C4-2B (cell line): ENCODE results near the gene DNAH9.

Experiments
- ZFX ChIP-seq: fragments of 450-650 bp; IDR thresholded peaks from 2 replicates; pipeline ENCODE4 v1.6.1; 2017
- TF ChIP-seq, protein P1 (sequence below): fragments of 450-650 bp; conservative IDR thresholded peaks from 2 replicates; pipeline ENCODE4 v1.5.1; 2017; ENCODE audit warnings: mild to moderate bottlenecking

DNA sequence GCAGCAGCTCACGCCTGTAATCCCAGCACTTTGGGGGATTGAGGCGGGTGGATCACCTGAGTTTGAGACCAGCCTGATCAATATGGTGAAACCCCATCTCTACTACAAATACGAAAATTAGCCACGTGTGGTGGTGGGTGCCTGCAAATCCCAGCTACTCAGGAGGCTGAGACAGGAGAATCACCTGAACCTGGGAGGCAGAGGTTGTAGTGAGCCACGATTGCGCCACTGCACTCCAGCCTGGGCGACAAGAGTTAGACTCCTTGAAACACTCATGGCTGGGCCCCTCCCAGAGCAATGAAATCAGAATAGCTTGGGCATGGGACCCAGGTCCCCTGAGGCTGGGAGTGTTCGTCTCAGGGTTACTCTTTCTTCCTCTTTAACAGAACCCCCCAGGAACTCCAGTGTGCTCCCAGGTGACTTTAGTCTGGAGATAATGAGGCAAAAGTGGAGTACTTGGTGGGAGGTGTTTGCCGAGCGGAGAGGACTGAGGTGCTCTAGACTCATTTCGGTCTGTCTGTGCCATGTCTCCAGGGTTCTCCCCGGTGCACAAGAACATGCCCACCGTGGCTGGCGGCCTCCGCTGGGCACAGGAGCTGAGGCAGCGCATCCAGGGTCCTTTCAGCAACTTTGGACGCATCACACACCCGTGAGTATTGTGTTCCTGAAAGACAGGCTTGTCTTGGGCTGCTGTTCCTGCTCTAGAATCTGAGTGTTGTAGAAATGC lies 41.6 kb downstream of the DNAH9 start:
- TF ChIP-seq, protein P1, sequence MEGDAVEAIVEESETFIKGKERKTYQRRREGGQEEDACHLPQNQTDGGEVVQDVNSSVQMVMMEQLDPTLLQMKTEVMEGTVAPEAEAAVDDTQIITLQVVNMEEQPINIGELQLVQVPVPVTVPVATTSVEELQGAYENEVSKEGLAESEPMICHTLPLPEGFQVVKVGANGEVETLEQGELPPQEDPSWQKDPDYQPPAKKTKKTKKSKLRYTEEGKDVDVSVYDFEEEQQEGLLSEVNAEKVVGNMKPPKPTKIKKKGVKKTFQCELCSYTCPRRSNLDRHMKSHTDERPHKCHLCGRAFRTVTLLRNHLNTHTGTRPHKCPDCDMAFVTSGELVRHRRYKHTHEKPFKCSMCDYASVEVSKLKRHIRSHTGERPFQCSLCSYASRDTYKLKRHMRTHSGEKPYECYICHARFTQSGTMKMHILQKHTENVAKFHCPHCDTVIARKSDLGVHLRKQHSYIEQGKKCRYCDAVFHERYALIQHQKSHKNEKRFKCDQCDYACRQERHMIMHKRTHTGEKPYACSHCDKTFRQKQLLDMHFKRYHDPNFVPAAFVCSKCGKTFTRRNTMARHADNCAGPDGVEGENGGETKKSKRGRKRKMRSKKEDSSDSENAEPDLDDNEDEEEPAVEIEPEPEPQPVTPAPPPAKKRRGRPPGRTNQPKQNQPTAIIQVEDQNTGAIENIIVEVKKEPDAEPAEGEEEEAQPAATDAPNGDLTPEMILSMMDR = no peak
- TF ChIP-seq ZFX = no peak
